Measurements from ENCODE around the gene KHSRP. TPM values are rescaled to one million over a fixed set of nuclear protein-coding genes. Genes with fewer than 3 reads are reported as not detected.

KHSRP gene, protein sequence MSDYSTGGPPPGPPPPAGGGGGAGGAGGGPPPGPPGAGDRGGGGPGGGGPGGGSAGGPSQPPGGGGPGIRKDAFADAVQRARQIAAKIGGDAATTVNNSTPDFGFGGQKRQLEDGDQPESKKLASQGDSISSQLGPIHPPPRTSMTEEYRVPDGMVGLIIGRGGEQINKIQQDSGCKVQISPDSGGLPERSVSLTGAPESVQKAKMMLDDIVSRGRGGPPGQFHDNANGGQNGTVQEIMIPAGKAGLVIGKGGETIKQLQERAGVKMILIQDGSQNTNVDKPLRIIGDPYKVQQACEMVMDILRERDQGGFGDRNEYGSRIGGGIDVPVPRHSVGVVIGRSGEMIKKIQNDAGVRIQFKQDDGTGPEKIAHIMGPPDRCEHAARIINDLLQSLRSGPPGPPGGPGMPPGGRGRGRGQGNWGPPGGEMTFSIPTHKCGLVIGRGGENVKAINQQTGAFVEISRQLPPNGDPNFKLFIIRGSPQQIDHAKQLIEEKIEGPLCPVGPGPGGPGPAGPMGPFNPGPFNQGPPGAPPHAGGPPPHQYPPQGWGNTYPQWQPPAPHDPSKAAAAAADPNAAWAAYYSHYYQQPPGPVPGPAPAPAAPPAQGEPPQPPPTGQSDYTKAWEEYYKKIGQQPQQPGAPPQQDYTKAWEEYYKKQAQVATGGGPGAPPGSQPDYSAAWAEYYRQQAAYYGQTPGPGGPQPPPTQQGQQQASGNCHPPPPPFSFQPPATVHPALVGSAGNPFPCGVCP
- 100 to 1,000 TPM; 253 to 311 TPM for total RNA-seq

DNA sequence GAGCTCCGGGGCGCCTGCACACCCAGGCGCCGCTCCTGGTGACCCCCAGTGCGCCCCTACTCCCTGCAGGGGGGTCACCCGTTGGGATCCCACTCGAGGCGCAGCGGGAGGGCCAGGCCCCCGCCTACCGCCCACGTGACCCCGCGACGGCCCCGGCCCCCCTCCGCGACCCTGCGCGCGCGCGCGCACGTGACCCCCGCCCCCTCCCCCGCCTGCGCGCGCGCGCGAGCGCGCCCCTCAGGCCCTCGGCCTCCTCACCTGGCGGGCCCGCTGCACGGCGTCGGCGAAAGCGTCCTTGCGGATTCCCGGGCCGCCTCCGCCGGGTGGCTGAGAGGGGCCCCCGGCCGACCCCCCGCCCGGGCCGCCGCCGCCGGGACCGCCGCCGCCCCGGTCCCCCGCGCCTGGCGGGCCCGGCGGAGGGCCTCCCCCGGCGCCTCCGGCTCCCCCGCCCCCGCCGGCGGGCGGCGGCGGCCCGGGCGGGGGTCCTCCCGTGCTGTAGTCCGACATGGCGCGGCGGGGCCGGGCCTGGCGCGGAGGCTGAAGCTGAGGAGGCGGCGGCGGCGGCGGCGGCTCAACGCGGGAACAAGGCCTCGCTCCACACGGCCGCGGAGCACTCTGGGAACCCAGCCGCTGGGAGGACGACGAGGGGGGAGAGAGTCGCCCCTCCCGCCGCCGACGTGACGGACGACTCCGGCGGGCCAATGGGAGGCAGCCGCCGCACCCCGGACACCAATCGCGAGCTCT, at the start of gene KHSRP:
Gene KHSRP, minus strand, starts transcription at position 617 of the 744 bp plus-strand sequence. Its CDS starts 110 bp downstream, at position 507.
- peaks cover 2 to 16% of the 10 kb centered on the region in 2 donors for H3K36me3 Mint-ChIP-seq (ENCODE audit: insufficient read depth in 2 of 2)
- no peaks in the 10 kb centered on the region for H3K27me3 Mint-ChIP-seq (ENCODE audit: low read depth)
- H3K4me3 Mint-ChIP-seq: peak within 1 kb of the TSS; percentile 91 to 94
- peaks cover 35% of the 10 kb centered on the region for H3K4me1 Mint-ChIP-seq (ENCODE audit: low read depth)
- H3K9me3 Mint-ChIP-seq: peaks cover 0 to 3% of the 10 kb centered on the region in 2 donors
- ATAC-seq (replicated peaks in 1 of 2) (no peak), DNase-seq (peak; percentile 31 to 43)
- H3K27ac Mint-ChIP-seq: peak within 1 kb of the TSS; percentile 87

DNA sequence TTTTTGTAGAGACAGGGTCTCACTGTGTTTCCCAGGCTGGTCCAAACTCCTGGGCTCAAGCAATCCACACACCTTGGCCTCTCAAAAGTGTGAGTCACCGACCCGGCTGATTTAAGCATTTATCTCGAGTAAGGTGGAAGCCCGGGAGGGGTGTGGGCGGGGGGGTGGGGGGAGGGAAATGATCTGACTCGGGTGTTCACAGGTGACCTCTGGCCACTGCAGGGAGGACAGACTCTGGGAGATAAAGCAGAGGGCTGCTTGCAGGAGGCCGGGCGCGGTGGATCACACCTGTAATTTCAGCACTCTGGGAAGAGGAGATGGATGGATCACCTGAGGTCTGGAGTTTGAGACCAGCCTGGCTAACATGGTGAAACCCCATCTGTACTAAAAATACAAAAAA, 49.0 kb upstream of the KHSRP start:
- H3K9me3 Mint-ChIP-seq: no peaks in the 10 kb centered on the region
- no peak for DNase-seq
- H3K27me3 Mint-ChIP-seq (ENCODE audit: low read depth): no peaks in the 10 kb centered on the region
- H3K4me1 Mint-ChIP-seq (ENCODE audit: low read depth): no peaks in the 10 kb centered on the region
- no peak overlapping the region for H3K4me3 Mint-ChIP-seq
- H3K36me3 Mint-ChIP-seq (ENCODE audit: insufficient read depth in 2 of 2): peaks cover 0 to 5% of the 10 kb centered on the region in 2 donors
- H3K27ac Mint-ChIP-seq: peak overlapping the region; percentile 65
- no peak for ATAC-seq (replicated peaks in 1 of 2)

DNA sequence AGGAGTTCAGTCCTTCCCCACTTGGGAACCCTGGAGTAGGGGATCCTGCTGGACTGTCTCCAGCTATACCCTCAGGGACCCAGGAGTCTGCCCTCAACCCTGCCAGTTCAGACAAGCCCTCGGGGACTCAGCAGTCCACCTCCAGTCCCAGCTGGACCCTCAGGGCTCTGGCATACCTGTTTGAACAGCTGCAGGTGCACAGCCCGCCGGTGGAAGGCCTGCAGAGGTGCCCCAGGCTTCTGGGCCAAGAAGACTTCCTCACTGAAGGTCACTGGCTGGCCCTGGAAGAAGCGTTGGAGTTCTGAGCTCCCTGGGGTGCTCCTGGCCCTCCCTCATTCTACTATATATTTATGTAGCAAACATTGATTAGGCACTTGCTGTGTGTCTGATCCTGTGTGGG, 48.1 kb upstream of the KHSRP start:
- no peak overlapping the region for H3K4me3 Mint-ChIP-seq
- no peak for ATAC-seq (replicated peaks in 1 of 2)
- peaks cover 0 to 7% of the 10 kb centered on the region in 2 donors for H3K36me3 Mint-ChIP-seq (ENCODE audit: insufficient read depth in 2 of 2)
- DNase-seq: no peak
- no peaks in the 10 kb centered on the region for H3K27me3 Mint-ChIP-seq (ENCODE audit: low read depth)
- no peak overlapping the region for H3K27ac Mint-ChIP-seq
- H3K4me1 Mint-ChIP-seq (ENCODE audit: low read depth): no peaks in the 10 kb centered on the region
- H3K9me3 Mint-ChIP-seq: no peaks in the 10 kb centered on the region

DNA sequence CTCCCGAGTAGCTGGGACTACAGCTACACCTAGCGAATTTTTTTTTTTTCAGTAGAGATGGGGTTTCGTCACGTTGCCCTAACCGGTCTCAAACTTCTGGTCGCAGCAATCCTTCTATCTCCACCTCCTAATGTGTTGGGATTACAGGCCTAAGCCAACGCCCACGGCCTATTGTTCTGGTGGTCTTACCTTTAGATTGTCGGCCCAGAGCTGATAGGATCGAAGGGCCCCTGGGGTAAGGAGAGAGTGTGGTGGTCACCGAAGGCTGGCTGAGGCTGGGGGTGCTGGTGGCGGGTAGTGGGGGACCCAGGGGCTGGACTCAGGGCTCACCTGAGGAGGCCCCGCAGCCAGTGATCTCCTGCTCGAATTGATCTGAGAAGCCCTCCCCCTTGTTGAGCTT, 46.5 kb upstream of the KHSRP start:
- Mint-ChIP-seq H3K9me3 (no peaks in the 10 kb centered on the region), H3K4me1 (ENCODE audit: low read depth) (no peaks in the 10 kb centered on the region), H3K4me3 (no peak overlapping the region), H3K27ac (no peak overlapping the region), H3K36me3 (ENCODE audit: insufficient read depth in 2 of 2) (peaks cover 0 to 6% of the 10 kb centered on the region in 2 donors), H3K27me3 (ENCODE audit: low read depth) (no peaks in the 10 kb centered on the region)
- DNase-seq (no peak), ATAC-seq (replicated peaks in 1 of 2) (no peak)

DNA sequence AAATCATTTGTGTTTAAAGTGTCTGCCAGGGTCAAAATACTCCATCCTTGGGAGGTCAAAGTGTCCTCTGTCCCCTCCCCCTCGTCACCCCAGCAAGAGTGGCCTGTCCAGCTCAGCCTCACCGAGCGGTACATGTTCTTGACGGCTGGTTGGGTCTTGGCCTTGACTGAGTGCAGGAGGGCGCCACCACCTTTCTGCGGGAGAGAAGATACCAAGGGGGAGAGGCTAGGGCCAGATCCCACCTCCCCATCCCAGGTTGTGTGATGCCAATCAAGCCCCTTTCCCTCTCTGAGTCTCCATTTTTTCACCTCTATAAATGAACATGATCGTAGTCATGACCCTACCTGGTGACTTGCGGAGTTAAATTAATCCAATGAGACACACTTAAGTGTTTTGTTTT, 45.6 kb upstream of the KHSRP start:
- Mint-ChIP-seq H3K9me3 (no peaks in the 10 kb centered on the region), H3K4me1 (ENCODE audit: low read depth) (no peaks in the 10 kb centered on the region), H3K27me3 (ENCODE audit: low read depth) (no peaks in the 10 kb centered on the region), H3K27ac (no peak overlapping the region), H3K36me3 (ENCODE audit: insufficient read depth in 2 of 2) (peaks cover 0 to 6% of the 10 kb centered on the region in 2 donors), H3K4me3 (no peak overlapping the region)
- no peak for ATAC-seq (replicated peaks in 1 of 2)
- DNase-seq: no peak

DNA sequence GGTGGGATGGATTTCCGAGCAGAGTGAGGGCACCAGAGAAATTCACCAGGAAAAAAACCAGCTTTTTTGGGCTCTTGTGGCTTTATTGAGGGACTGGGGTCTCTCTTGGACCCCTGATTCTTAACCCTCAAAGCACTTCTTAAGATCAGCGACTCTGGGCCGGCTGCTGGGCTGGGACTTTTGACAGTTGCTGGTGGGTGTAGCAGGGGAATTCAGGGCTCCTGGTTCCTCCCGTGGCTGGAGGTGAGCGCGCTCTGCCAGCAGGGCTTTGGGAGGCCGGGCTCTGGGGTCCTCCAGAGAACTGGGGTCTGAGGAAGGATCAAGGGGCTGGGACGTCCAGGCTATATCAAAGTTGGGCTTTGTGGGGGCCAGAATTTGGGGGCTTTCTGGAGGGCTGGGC, 42.8 kb upstream of the KHSRP start:
- Mint-ChIP-seq H3K27ac (no peak overlapping the region), H3K36me3 (ENCODE audit: insufficient read depth in 2 of 2) (peaks cover 0 to 2% of the 10 kb centered on the region in 2 donors), H3K4me1 (ENCODE audit: low read depth) (peaks cover 6% of the 10 kb centered on the region), H3K27me3 (ENCODE audit: low read depth) (no peaks in the 10 kb centered on the region), H3K4me3 (no peak overlapping the region), H3K9me3 (no peaks in the 10 kb centered on the region)
- ATAC-seq (replicated peaks in 1 of 2) (no peak), DNase-seq (no peak)

DNA sequence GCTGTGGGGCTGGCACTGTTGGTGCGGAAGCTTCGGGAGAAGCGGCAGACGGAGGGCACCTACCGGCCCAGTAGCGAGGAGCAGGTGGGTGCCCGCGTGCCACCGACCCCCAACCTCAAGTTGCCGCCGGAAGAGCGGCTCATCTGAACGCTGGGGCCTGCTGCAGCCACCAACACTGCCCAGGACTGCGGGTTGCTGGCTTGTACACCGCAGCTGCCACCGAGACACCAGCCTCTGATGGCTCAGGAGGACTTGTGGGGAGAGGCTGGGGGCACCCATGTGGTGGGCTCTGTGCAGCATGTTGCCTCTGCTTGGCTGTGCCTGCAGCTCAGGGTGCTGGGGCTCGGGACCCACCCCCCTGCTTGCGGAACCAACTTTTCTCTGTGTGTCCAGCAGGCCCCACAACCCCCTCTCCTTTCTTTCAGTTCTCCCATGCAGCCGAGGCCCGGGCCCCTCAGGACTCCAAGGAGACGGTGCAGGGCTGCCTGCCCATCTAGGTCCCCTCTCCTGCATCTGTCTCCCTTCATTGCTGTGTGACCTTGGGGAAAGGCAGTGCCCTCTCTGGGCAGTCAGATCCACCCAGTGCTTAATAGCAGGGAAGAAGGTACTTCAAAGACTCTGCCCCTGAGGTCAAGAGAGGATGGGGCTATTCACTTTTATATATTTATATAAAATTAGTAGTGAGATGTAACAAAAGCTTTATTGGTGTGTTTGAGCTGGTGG, 42.1 kb upstream of the KHSRP start:
- Mint-ChIP-seq H3K9me3 (no peaks in the 10 kb centered on the region), H3K4me3 (no peak overlapping the region), H3K4me1 (ENCODE audit: low read depth) (peaks cover 6% of the 10 kb centered on the region), H3K27ac (no peak overlapping the region), H3K27me3 (ENCODE audit: low read depth) (no peaks in the 10 kb centered on the region), H3K36me3 (ENCODE audit: insufficient read depth in 2 of 2) (peaks cover 0 to 2% of the 10 kb centered on the region in 2 donors)
- DNase-seq (no peak), ATAC-seq (replicated peaks in 1 of 2) (no peak)

DNA sequence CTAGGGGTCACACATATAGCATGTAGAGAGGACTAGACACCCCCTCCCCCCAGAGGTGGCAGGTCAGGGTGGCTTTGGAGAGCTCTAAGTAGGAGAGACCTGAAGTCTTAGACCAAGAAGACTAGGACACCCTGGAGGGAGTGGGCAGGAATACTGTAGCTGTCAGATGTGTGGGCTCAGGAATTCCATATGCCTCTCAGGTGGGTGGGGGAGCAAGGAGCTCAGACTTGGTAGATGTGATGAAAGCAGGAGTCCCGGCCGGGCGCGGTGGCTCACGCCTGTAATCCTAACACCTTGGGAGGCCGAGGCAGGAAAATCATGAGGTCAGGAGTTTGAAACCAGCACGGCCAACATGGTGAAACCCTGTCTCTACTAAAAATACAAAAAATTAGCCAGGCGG, 41.1 kb upstream of the KHSRP start:
- DNase-seq (no peak), ATAC-seq (replicated peaks in 1 of 2) (no peak)
- Mint-ChIP-seq H3K27me3 (ENCODE audit: low read depth) (no peaks in the 10 kb centered on the region), H3K4me1 (ENCODE audit: low read depth) (peaks cover 6% of the 10 kb centered on the region), H3K9me3 (no peaks in the 10 kb centered on the region), H3K27ac (no peak overlapping the region), H3K36me3 (ENCODE audit: insufficient read depth in 2 of 2) (peaks cover 0 to 2% of the 10 kb centered on the region in 2 donors), H3K4me3 (no peak overlapping the region)

DNA sequence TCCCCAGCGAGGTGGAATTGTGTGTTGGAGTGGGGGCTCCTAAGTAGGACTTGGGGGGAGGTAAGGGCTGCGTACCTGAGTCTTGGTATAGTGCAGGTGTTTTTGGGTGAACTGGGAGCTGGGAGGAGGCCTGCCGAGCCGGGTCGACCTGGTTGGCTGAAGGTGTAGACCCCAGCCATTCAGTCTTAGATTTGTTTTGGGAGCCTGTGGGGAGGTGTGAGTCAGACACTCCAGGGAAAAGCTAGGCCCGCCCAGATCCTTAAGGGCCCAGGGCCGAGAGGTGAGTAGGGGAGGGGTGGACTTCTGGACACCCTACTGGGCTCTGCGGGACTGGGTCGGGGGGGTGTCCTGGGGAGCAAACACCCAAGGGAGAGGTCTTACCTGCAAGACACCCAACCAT, 40.4 kb upstream of the KHSRP start:
- Mint-ChIP-seq H3K4me1 (ENCODE audit: low read depth) (peaks cover 9% of the 10 kb centered on the region), H3K27me3 (ENCODE audit: low read depth) (no peaks in the 10 kb centered on the region), H3K36me3 (ENCODE audit: insufficient read depth in 2 of 2) (peaks cover 1 to 3% of the 10 kb centered on the region in 2 donors), H3K4me3 (peak overlapping the region; percentile 6 to 68), H3K27ac (no peak overlapping the region), H3K9me3 (no peaks in the 10 kb centered on the region)
- no peak for DNase-seq
- no peak for ATAC-seq (replicated peaks in 1 of 2)

DNA sequence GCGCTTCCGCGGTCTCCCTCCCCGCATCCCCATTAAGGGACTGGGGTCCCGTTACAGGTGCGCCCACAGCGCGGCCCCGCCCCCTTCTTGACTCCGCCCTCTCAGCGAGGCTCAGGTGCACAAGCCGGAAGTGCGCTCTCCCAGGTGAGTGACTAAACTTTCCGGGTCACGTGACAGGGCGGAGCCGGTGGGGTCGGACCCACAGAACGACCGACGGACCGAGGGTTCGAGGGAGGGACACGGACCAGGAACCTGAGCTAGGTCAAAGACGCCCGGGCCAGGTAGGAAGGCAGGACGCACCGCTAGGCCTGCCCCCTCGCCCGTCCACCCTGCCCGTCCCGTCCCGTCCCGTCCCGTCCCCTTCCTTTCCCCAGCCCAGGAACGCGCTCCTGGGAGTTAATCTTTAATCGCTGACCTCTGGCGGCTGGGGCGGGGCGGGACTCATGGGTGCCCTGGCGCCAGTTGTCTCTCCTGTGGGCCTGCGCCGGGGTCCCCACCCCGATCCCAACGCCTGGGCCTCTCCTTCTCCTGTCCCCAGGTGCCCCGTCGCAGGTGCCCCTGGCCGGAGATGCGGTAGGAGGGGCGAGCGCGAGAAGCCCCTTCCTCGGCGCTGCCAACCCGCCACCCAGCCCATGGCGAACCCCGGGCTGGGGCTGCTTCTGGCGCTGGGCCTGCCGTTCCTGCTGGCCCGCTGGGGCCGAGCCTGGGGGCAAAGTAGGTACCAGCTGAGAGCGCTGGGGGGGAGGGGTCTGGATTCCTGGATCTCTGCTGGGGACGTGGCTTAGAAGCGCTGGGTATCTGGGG, 39.7 kb upstream of the KHSRP start, which contains the start of gene CRB3:
Gene CRB3, plus strand, starts transcription at position 202 of the 804 bp plus-strand sequence. Its CDS starts 431 bp downstream, at position 633.
- Mint-ChIP-seq H3K4me1 (ENCODE audit: low read depth) (peaks cover 11% of the 10 kb centered on the region), H3K9me3 (no peaks in the 10 kb centered on the region), H3K27ac (no peak within 1 kb of the TSS), H3K36me3 (ENCODE audit: insufficient read depth in 2 of 2) (peaks cover 2 to 4% of the 10 kb centered on the region in 2 donors), H3K27me3 (ENCODE audit: low read depth) (no peaks in the 10 kb centered on the region), H3K4me3 (peak within 1 kb of the TSS; percentile 61 to 68)
- ATAC-seq (replicated peaks in 1 of 2) (no peak), DNase-seq (peak; percentile 29 to 34)

DNA sequence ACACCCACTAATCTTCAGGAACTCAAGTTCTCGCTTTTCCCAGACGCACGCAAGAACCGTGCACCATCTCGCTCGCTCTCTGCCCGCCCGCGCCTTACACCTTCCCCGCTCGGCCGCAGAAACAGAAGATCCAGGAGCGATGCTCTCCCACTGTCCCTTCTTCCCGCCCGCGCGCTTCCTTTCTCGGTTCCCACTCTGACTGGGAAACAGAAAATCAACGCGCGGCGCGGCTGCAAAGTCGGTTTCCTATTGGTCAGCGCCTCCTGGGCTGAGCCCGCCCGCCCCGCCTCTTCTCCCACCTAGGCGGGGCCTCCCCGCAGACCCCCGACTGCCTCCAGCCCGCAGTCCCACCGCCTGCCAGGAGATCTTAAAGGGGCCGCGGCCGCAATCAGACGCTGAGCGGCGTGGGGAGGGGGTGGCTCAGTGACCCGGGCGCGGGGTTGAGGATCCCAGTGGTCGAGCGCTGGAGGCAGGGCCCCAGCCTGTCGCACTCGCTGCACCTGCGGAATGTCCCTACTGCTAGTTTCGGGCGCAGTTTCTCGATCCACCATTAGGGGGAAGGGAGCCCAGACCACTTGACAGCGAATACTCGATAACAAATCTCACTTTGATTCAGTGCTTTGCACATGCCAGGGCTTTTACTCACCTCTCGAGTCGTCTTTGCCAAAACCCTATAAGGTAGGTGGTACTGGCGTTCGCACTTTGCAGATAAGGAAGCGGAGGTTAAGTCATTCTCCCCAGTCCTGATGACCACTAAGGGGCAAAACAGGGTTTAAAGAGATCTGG, 35.7 kb upstream of the KHSRP start:
- peak; percentile 83 to 85 for ATAC-seq (replicated peaks in 1 of 2)
- peak; percentile 97 to 98 for DNase-seq
- H3K27me3 Mint-ChIP-seq (ENCODE audit: low read depth): no peaks in the 10 kb centered on the region
- peak overlapping the region; percentile 53 for H3K27ac Mint-ChIP-seq
- no peaks in the 10 kb centered on the region for H3K9me3 Mint-ChIP-seq
- peak overlapping the region; percentile 94 to 96 for H3K4me3 Mint-ChIP-seq
- peaks cover 24% of the 10 kb centered on the region for H3K4me1 Mint-ChIP-seq (ENCODE audit: low read depth)
- peaks cover 4 to 11% of the 10 kb centered on the region in 2 donors for H3K36me3 Mint-ChIP-seq (ENCODE audit: insufficient read depth in 2 of 2)
